NOMO-1 treated with DMSO at 0.1 percent for 48 hours (cell line): Measurements from ENCODE around the gene TCFL5.

Experiments
- DNase-seq: peaks from one replicate; lab custom pipeline; 2025; ENCODE audit not compliant: unreplicated experiment; lab: John Stamatoyannopoulos, UW

Gene TCFL5

GRCh38 chr20:62800314-62801259, 61.0 kb downstream of the TCFL5 start:
- no peak for DNase-seq

GRCh38 chr20:62799873-62800272, 61.7 kb downstream of the TCFL5 start:
- DNase-seq = no peak

GRCh38 chr20:62799459-62799858, 62.2 kb downstream of the TCFL5 start:
- no peak for DNase-seq

GRCh38 chr20:62799036-62799435, 62.6 kb downstream of the TCFL5 start:
- no peak for DNase-seq

- no peak for DNase-seq
Measured at GRCh38 chr20:62797671-62798532, 63.7 kb downstream of the TCFL5 start.

- DNase-seq = no peak
Measured at GRCh38 chr20:62796699-62797491, 64.7 kb downstream of the TCFL5 start.

- DNase-seq = no peak
Measured at GRCh38 chr20:62795023-62795761, 66.4 kb downstream of the TCFL5 start.

GRCh38 chr20:62794007-62794724, 67.5 kb downstream of the TCFL5 start:
- DNase-seq = peak; percentile 87

GRCh38 chr20:62793757-62794006, 67.9 kb downstream of the TCFL5 start:
- no peak for DNase-seq

GRCh38 chr20:62792940-62793756, 68.5 kb downstream of the TCFL5 start:
- DNase-seq = no peak

- DNase-seq = no peak
Measured at GRCh38 chr20:62792182-62792939, 69.3 kb downstream of the TCFL5 start.

GRCh38 chr20:62791301-62792181, 70.1 kb downstream of the TCFL5 start:
- peak; percentile 93 for DNase-seq
